Fibroblast of lung (primary cell): ENCODE data around the gene PDE4D. TPM values are rescaled to one million over a fixed set of nuclear protein-coding genes. Genes with fewer than 3 reads are reported as not detected.

Experiments
- DNase-seq, 2 donors: peaks; one replicate each; pipeline versions ENCODE4 v3.0.0 to v3.0.0-alpha.2; 2010; ENCODE audit warnings: low read depth in 2 of 2
- H2AFZ ChIP-seq: 2 replicates; pipeline ENCODE4 v1.5.1; 2012; ENCODE audit warnings: low read length, control low read depth, inconsistent platforms
- H3K27ac ChIP-seq: 2 replicates; pipeline ENCODE4 v1.5.1; 2011; ENCODE audit warnings: low read length, control low read depth; ENCODE audit not compliant: insufficient read depth
- H3K27me3 ChIP-seq: 2 replicates; pipeline ENCODE4 v1.5.1; 2011; ENCODE audit warnings: mild to moderate bottlenecking, low read length; ENCODE audit not compliant: control insufficient read depth, insufficient read depth
- H3K36me3 ChIP-seq: 2 replicates; pipeline ENCODE4 v1.5.1; 2011; ENCODE audit warnings: low read length; ENCODE audit not compliant: control insufficient read depth, insufficient read depth
- H3K4me1 ChIP-seq: 2 replicates; pipeline ENCODE4 v1.5.1; 2011; ENCODE audit warnings: low read length; ENCODE audit not compliant: control insufficient read depth, insufficient read depth; ENCODE audit errors: extremely low read depth
- H3K4me2 ChIP-seq: 2 replicates; pipeline ENCODE4 v1.5.1; 2011; ENCODE audit warnings: low read length, control low read depth; ENCODE audit not compliant: insufficient read depth; ENCODE audit errors: extremely low read depth
- H3K4me3 ChIP-seq, 4 experiments: fragments of 200-600 bp in 1 of 4; sonication (generic) in 1 of 4; replicated peaks in 1 of 4; 2 replicates each; pipeline ENCODE4 v1.5.1; 2011 to 2016; ENCODE audit warnings: low read length in 4 of 4, low read depth in 3 of 4, mild to moderate bottlenecking in 3 of 4, control low read depth in 2 of 4, inconsistent platforms in 1 of 4, mixed read lengths in 1 of 4; ENCODE audit not compliant: insufficient read depth in 1 of 4; ENCODE audit errors: control extremely low read depth in 1 of 4
- H3K79me2 ChIP-seq: 2 replicates; pipeline ENCODE4 v1.5.1; 2012; ENCODE audit warnings: mild to moderate bottlenecking, low read length, inconsistent platforms; ENCODE audit not compliant: control insufficient read depth, insufficient read depth
- H3K9ac ChIP-seq: 2 replicates; pipeline ENCODE4 v1.5.1; 2011; ENCODE audit warnings: mild to moderate bottlenecking, low read length, control low read depth; ENCODE audit not compliant: insufficient read depth
- H3K9me3 ChIP-seq: 2 replicates; pipeline ENCODE4 v1.5.1; 2012; ENCODE audit warnings: low read depth, low read length; ENCODE audit not compliant: control insufficient read depth, insufficient read depth
- H4K20me1 ChIP-seq: 2 replicates; pipeline ENCODE4 v1.5.1; 2011; ENCODE audit warnings: low read length; ENCODE audit not compliant: control insufficient read depth, insufficient read depth; ENCODE audit errors: extremely low read depth
- CTCF ChIP-seq, 2 donors: IDR thresholded peaks in 1 of 2; conservative IDR thresholded peaks in 1 of 2; 1 replicate in 1 of 2; 2 replicates in 1 of 2; pipeline ENCODE4 v1.5.1; 2011 to 2012; ENCODE audit warnings: low read length in 2 of 2, control low read depth in 1 of 2, inconsistent platforms in 1 of 2, low read depth in 1 of 2, mild to moderate bottlenecking in 1 of 2
- EZH2 ChIP-seq: IDR thresholded peaks from 2 replicates; pipeline ENCODE4 v1.5.1; 2012; ENCODE audit warnings: low read length, control low read depth, mild to moderate bottlenecking; ENCODE audit errors: missing control alignments
- polyA plus RNA-seq, 2 donors: library from polyadenylated mRNA; depleted of rRNA in 1 of 2; stranded (reverse) in 1 of 2; unstranded in 1 of 2; fragments of >200 nt; gene quantifications; 2 replicates each; pipeline ENCODE4 v1.2.1, GENCODE V29; 2011 to 2012; ENCODE audit warnings: missing spikeins in 1 of 2
- total RNA-seq: library from RNA; depleted of rRNA; stranded (reverse); fragments of >200 nt; gene quantifications from 2 replicates; pipeline ENCODE4 v1.2.1, GENCODE V29; 2014

PDE4D gene
- total and polyA plus RNA-seq, 2 donors (not counting 1 experiment from before 2014, with no cell fraction given), result 2.1 to 8.3 TPM

- TF ChIP-seq EZH2 (no peak), CTCF (conservative IDR thresholded peaks at IDR 0.05 in 1 of 2, IDR thresholded peaks at IDR 0.05 in 1 of 2; ENCODE audit: low read depth in 1 of 2, low read length in 2 of 2) (no peak)
- Histone ChIP-seq H4K20me1 (no peaks in the 10 kb centered on the region), H3K9me3 (no peaks in the 10 kb centered on the region)
These were observed 335.0 kb downstream of the PDE4D start for GRCh38 chr5:59558501-59558900.

GRCh38 chr5:59557572-59557971, 336.0 kb downstream of the PDE4D start:
- Histone ChIP-seq H3K9me3 (no peaks in the 10 kb centered on the region), H3K4me2 (no peak overlapping the region), H3K4me1 (no peaks in the 10 kb centered on the region), H3K4me3 (no peak overlapping the region), H3K9ac (no peak overlapping the region), H3K27ac (no peak overlapping the region), H4K20me1 (no peaks in the 10 kb centered on the region), H3K27me3 (no peaks in the 10 kb centered on the region), H2AFZ (no peak overlapping the region), H3K36me3 (no peaks in the 10 kb centered on the region), H3K79me2 (no peaks in the 10 kb centered on the region)
- DNase-seq, result peak in 1 of 2 donors; percentile 11
- no peak for TF ChIP-seq EZH2
- no peak for TF ChIP-seq CTCF (conservative IDR thresholded peaks at IDR 0.05 in 1 of 2, IDR thresholded peaks at IDR 0.05 in 1 of 2; ENCODE audit: low read depth in 1 of 2, low read length in 2 of 2)

More at GRCh38 chr5:59558501-59558900, 335.0 kb downstream of the PDE4D start:
- H3K4me2 ChIP-seq, result no peak overlapping the region
- H3K36me3 ChIP-seq, result no peaks in the 10 kb centered on the region
- H3K27ac ChIP-seq, result no peak overlapping the region
- no peak overlapping the region for H2AFZ ChIP-seq
- no peaks in the 10 kb centered on the region for H3K4me1 ChIP-seq
- no peaks in the 10 kb centered on the region for H3K27me3 ChIP-seq
- H3K4me3 ChIP-seq, result no peak overlapping the region
- H3K9ac ChIP-seq, result no peak overlapping the region
- no peaks in the 10 kb centered on the region for H3K79me2 ChIP-seq
- DNase-seq, result no peak

GRCh38 chr5:59555596-59555995, 337.9 kb downstream of the PDE4D start:
- H2AFZ ChIP-seq, result no peak overlapping the region
- H3K79me2 ChIP-seq, result no peaks in the 10 kb centered on the region
- H3K9ac ChIP-seq, result no peak overlapping the region
- H3K27ac ChIP-seq, result no peak overlapping the region
- H3K4me3 ChIP-seq, result no peak overlapping the region
- H3K27me3 ChIP-seq, result no peaks in the 10 kb centered on the region
- H3K4me2 ChIP-seq, result no peak overlapping the region
- H3K36me3 ChIP-seq, result no peaks in the 10 kb centered on the region
- no peak for TF ChIP-seq CTCF (conservative IDR thresholded peaks at IDR 0.05 in 1 of 2, IDR thresholded peaks at IDR 0.05 in 1 of 2; ENCODE audit: low read depth in 1 of 2, low read length in 2 of 2)
- TF ChIP-seq EZH2, result no peak
- no peaks in the 10 kb centered on the region for H3K9me3 ChIP-seq
- no peaks in the 10 kb centered on the region for H3K4me1 ChIP-seq
- no peak for DNase-seq
- no peaks in the 10 kb centered on the region for H4K20me1 ChIP-seq
